Measurements from ENCODE around the gene DDA1. TPM values are rescaled to one million over a fixed set of nuclear protein-coding genes. Genes with fewer than 3 reads are reported as not detected.

DDA1 gene
- total and polyA plus RNA-seq, 2 of the 13 experiments (the other 11 are each of a cell fraction or from before 2014, with no cell fraction given), result 24.5 to 26.0 TPM

DNA sequence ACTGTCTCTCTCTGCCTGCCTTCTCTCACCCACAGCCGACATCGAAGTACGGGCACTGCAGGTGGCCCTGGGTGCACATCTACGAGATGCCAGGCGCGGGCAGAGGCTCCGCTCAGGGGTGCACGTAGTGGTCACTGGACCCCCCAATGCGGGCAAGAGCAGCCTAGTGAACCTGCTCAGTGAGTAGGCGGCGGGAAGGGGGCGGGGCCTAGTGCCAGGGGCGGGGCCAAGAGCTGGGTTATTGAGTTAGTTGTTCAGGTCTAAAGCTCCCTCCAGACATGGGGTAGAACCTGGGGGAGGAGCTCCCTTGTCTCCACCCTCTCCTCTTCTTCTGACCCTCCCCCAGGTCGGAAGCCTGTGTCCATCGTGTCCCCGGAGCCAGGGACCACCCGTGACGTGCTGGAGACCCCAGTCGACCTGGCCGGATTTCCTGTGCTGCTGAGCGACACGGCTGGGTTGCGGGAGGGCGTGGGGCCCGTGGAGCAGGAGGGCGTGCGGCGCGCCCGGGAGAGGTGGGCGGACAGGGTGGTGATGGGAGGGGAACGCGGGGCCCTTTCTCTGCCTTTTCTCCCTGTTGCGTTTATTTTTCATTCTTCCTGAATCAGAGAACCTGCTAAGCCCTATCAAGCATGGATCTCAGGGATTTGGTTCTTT is 29.9 kb downstream of the DDA1 start:
- no TSS peak for BruUV-seq (replicated peaks)
- in situ Hi-C loops (cut with HindIII; ENCODE audit: extremely low pct_ligation_motif_present, low pct_unique_long_range_greater_than_20kb) (no loop called here), intact Hi-C loops (cut with micrococcal nuclease; ENCODE audit: unreplicated experiment) (loop anchor here (5.0 kb wide), 1 partner anchor 68 kb away; the partner anchor contains the start of gene BST2)
- FAIRE-seq (no peak), ATAC-seq (no peak), DNase-seq (ENCODE audit: low spot score) (no peak)
- peaks cover 7% of the 10 kb centered on the region for H3K79me2 ChIP-seq (ENCODE audit: insufficient read depth, low read length)
- H3K27me3 ChIP-seq (ENCODE audit: control insufficient read depth in 1 of 2, insufficient read depth in 2 of 2, low read length in 2 of 2), result no peaks in the 10 kb centered on the region; a peak in 1 of 5 replicates
- no peak overlapping the region for H3K9ac ChIP-seq (ENCODE audit: insufficient read depth, low read depth, low read length)
- peaks cover 1 to 9% of the 10 kb centered on the region in 2 experiments; a peak in 1 of 5 replicates for H3K36me3 ChIP-seq (replicated peaks in 1 of 2; ENCODE audit: control insufficient read depth in 1 of 2, insufficient read depth in 2 of 2, low read length in 2 of 2)
- POLR2A ChIA-PET, result interaction anchor here (0.8 kb wide), 1 partner anchor 30 kb away, joined by 4 read pairs; the partner anchor contains the start of gene DDA1
- CTCF ChIA-PET (ENCODE audit: low intra/inter-chr PET ratio, low total read pairs), result no interaction called here
- H3K4me3 ChIP-seq (replicated peaks in 1 of 3; ENCODE audit: insufficient read depth in 1 of 3, low read depth in 2 of 3, low read length in 3 of 3), result no peak overlapping the region
- H2AFZ ChIP-seq (ENCODE audit: low read length), result no peak overlapping the region
- peak overlapping the region; percentile 73 for H3K4me2 ChIP-seq (ENCODE audit: low read depth, low read length)
- WGBS (ENCODE audit: low lambda C conversion rate), result 94% methylated on average over 25 of the region's 34 CpGs
- no peaks in the 10 kb centered on the region for H3K9me3 ChIP-seq (ENCODE audit: low read length)
- H3K27ac ChIP-seq (ENCODE audit: extremely low read length, insufficient read depth, low read length), result no peak overlapping the region
- peaks cover 55% of the 10 kb centered on the region for H3K4me1 ChIP-seq (ENCODE audit: insufficient read depth, low read length)
- no peaks in the 10 kb centered on the region for H4K20me1 ChIP-seq (ENCODE audit: insufficient read depth, low read length)
- TF ChIP-seq, protein P1, sequence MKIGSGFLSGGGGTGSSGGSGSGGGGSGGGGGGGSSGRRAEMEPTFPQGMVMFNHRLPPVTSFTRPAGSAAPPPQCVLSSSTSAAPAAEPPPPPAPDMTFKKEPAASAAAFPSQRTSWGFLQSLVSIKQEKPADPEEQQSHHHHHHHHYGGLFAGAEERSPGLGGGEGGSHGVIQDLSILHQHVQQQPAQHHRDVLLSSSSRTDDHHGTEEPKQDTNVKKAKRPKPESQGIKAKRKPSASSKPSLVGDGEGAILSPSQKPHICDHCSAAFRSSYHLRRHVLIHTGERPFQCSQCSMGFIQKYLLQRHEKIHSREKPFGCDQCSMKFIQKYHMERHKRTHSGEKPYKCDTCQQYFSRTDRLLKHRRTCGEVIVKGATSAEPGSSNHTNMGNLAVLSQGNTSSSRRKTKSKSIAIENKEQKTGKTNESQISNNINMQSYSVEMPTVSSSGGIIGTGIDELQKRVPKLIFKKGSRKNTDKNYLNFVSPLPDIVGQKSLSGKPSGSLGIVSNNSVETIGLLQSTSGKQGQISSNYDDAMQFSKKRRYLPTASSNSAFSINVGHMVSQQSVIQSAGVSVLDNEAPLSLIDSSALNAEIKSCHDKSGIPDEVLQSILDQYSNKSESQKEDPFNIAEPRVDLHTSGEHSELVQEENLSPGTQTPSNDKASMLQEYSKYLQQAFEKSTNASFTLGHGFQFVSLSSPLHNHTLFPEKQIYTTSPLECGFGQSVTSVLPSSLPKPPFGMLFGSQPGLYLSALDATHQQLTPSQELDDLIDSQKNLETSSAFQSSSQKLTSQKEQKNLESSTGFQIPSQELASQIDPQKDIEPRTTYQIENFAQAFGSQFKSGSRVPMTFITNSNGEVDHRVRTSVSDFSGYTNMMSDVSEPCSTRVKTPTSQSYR (CRISPR knock-in tag; IDR thresholded peaks at IDR 0.05; ENCODE audit: borderline replicate concordance), result no peak
- TF ChIP-seq ZNF329 (CRISPR knock-in tag; IDR thresholded peaks at IDR 0.05; ENCODE audit: low read depth) (no peak), RERE (CRISPR knock-in tag; IDR thresholded peaks at IDR 0.05; ENCODE audit: low read depth) (no peak), SKI (IDR thresholded peaks at IDR 0.05; ENCODE audit: partially characterized antibody) (no peak), RBFOX2 (IDR thresholded peaks at IDR 0.05; ENCODE audit: low read depth, low read length) (peak; percentile 40), ZNF768 (CRISPR knock-in tag; IDR thresholded peaks at IDR 0.05) (peak; percentile 15; the same call in 1 of the 2 replicates), MAFF (IDR thresholded peaks at IDR 0.05; ENCODE audit: low read depth, low read length) (no peak), ZFP36 (IDR thresholded peaks at IDR 0.05; ENCODE audit: borderline replicate concordance, low read depth, low read length, partially characterized antibody) (no peak), ZNF451 (CRISPR knock-in tag; IDR thresholded peaks at IDR 0.05) (no peak), FOXK1 (CRISPR knock-in tag; IDR thresholded peaks at IDR 0.05; ENCODE audit: borderline replicate concordance, low read depth) (no peak), CBX5 (CRISPR knock-in tag; IDR thresholded peaks at IDR 0.05; ENCODE audit: borderline replicate concordance) (no peak), MYC (CRISPR knock-in tag; IDR thresholded peaks at IDR 0.05; ENCODE audit: borderline replicate concordance) (no peak), U2AF2 (IDR thresholded peaks at IDR 0.05; ENCODE audit: low read depth, low read length) (no peak), SAP130 (CRISPR knock-in tag; IDR thresholded peaks at IDR 0.05; ENCODE audit: low read depth) (no peak)
- TF ChIP-seq, protein P2, sequence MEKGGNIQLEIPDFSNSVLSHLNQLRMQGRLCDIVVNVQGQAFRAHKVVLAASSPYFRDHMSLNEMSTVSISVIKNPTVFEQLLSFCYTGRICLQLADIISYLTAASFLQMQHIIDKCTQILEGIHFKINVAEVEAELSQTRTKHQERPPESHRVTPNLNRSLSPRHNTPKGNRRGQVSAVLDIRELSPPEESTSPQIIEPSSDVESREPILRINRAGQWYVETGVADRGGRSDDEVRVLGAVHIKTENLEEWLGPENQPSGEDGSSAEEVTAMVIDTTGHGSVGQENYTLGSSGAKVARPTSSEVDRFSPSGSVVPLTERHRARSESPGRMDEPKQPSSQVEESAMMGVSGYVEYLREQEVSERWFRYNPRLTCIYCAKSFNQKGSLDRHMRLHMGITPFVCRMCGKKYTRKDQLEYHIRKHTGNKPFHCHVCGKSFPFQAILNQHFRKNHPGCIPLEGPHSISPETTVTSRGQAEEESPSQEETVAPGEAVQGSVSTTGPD (CRISPR knock-in tag; IDR thresholded peaks at IDR 0.05), result no peak
